ENCODE measurements around the gene RNF223. TPM values are rescaled to one million over a fixed set of nuclear protein-coding genes. Genes with fewer than 3 reads are reported as not detected.

RNF223 gene
- total RNA-seq, 1 donor from 2014 or later: not detected

DNA sequence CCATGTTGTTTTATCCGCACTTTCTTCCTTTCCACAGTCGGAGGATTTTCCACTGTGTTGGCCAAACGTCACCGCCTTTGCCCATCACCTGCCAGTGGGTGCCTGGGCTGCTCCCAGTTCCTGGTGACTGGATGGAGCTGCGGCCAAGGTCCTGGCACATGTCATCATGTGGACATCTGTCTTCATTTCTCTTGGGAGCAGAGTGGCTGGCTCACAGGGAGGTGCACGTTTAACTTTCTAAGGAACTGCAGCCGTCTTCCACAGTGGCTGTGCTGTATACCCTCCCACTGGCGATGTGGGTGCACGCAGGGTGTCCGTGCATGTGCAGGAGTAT, 19.5 kb upstream of the RNF223 start:
- no peak overlapping the region for H3K27ac ChIP-seq (replicated peaks)
- intact Hi-C loops (cut with micrococcal nuclease): no loop called here
- H3K4me1 ChIP-seq: no peaks in the 10 kb centered on the region
- no peaks in the 10 kb centered on the region for H3K27me3 ChIP-seq (ENCODE audit: low read depth)
- H3K9me3 ChIP-seq (replicated peaks): no peaks in the 10 kb centered on the region
- DNase-seq: no peak
- H3K4me3 ChIP-seq: no peak overlapping the region
- TF ChIP-seq, protein P1, sequence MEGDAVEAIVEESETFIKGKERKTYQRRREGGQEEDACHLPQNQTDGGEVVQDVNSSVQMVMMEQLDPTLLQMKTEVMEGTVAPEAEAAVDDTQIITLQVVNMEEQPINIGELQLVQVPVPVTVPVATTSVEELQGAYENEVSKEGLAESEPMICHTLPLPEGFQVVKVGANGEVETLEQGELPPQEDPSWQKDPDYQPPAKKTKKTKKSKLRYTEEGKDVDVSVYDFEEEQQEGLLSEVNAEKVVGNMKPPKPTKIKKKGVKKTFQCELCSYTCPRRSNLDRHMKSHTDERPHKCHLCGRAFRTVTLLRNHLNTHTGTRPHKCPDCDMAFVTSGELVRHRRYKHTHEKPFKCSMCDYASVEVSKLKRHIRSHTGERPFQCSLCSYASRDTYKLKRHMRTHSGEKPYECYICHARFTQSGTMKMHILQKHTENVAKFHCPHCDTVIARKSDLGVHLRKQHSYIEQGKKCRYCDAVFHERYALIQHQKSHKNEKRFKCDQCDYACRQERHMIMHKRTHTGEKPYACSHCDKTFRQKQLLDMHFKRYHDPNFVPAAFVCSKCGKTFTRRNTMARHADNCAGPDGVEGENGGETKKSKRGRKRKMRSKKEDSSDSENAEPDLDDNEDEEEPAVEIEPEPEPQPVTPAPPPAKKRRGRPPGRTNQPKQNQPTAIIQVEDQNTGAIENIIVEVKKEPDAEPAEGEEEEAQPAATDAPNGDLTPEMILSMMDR (IDR thresholded peaks at IDR 0.05; ENCODE audit: borderline replicate concordance): no peak
- no peaks in the 10 kb centered on the region for H3K36me3 ChIP-seq

DNA sequence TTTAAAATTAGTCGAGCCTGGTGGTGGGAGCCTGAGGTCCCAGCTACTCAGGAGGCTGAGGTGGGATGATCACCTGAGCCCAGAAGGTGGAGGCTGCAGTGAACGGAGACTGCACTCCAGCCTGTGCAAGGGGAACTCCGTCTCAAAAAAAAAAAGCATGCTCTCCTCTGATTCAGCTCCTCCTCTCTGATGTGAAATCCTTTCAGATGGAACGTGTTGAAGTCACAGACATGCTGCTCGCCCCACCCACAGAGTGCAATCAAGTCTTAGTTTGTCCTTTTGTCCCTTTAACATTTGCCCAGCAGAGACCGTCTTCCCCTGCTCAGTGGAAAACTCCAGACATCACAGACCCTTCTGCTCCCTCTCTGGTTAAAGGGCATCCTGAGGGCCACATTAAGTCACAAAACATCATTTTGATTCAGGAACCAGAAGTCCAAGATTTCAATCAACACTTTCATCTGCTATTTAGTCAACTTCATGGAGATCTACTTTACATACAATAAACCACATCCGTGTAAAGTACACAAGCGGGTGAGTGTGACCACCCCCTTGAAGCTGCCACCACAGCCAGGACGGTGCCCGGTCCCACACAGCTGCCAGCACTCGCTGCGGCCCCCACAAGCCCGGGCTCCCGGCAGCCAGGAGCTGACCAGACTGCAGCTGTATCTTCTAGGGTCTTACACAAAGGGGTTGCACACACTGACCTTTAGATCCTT, 18.9 kb upstream of the RNF223 start:
- Histone ChIP-seq H3K4me3 (no peak overlapping the region), H3K9me3 (replicated peaks) (no peaks in the 10 kb centered on the region), H3K27ac (replicated peaks) (no peak overlapping the region), H3K4me1 (no peaks in the 10 kb centered on the region), H3K36me3 (no peaks in the 10 kb centered on the region), H3K27me3 (ENCODE audit: low read depth) (no peaks in the 10 kb centered on the region)
- DNase-seq: no peak
- intact Hi-C loops (cut with micrococcal nuclease): no loop called here
- TF ChIP-seq, protein P1 (IDR thresholded peaks at IDR 0.05; ENCODE audit: borderline replicate concordance): no peak

DNA sequence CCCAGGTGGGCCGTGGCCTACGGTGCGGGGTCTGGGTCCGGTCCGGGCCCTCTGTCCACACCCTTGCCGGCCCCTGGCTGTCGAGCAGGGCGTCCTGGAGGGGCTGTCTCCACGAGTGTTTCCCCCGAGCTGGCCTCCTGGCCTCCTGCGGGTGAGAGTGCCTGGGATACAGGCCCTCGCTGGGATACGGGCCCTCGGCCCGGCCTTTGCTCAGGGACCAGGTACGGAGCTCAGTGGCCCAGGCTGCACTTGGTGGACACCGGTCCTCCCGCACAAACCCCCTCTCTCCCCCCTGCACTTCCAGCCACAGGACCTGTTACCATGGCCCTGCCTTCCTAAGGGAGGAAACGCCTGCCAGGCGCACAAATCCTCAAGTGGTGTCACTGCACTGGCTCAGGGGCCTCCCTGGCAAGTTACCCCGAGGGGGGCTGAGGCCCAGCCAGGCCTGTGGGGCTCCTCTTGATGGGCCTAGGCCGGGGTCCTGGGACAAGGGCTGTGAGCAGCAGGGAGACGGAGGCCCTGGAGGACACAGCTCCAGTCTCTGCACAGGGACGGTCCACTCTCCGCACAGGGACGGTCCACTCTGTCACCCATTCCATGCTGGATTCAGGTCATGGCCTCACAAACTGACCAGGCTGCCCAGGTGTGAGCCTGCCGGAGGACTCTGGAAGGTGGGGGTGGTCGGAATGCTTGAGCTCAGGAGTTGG, 18.2 kb upstream of the RNF223 start:
- intact Hi-C loops (cut with micrococcal nuclease): no loop called here
- TF ChIP-seq, protein P1 (IDR thresholded peaks at IDR 0.05; ENCODE audit: borderline replicate concordance): no peak
- Histone ChIP-seq H3K4me3 (no peak overlapping the region), H3K4me1 (no peaks in the 10 kb centered on the region), H3K27ac (replicated peaks) (no peak overlapping the region), H3K36me3 (no peaks in the 10 kb centered on the region), H3K9me3 (replicated peaks) (no peaks in the 10 kb centered on the region), H3K27me3 (ENCODE audit: low read depth) (no peaks in the 10 kb centered on the region)
- DNase-seq: peak; percentile 11

DNA sequence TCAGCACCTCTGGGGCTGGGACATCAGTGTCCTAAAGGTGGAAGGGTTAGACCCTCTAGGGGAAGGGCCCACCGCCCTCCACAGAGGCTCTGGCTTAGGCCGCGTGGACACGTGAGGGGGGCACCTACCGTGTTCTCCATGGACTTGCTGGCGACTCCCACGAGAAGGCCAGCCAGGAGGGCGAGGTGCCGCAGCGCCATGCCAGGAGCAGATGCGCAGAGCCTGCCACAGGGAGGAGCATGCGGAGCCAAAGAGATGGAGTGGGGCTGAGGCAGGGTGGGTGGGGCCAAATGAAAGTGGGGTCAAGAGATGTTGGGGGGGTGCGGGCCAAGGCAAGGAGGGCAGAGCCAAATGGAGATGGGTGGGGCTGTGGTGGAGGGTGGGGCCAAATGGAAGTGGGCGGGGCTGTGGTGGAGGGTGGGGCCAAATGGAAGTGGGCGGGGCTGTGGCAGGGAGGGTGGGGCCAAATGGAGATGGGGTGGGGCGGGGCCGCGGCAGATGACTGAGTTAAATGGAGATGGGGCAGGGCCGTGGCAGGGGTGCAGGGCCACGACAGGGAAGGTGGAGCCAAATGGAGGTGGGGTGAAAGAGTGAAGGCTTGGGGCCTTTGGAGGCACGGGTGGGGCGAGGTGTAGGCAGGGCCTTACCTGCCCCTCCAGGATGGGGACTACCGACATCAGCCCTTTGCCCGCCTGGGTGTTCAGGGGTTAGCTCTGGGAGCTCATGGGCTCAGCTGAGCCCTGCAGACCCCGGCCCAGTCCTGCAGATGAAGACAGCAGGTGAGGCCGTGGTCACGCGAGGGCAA, 17.4 kb upstream of the RNF223 start:
- DNase-seq: peak; percentile 9
- Histone ChIP-seq H3K27me3 (ENCODE audit: low read depth) (no peaks in the 10 kb centered on the region), H3K27ac (replicated peaks) (no peak overlapping the region), H3K4me1 (no peaks in the 10 kb centered on the region), H3K4me3 (no peak overlapping the region), H3K9me3 (replicated peaks) (no peaks in the 10 kb centered on the region), H3K36me3 (no peaks in the 10 kb centered on the region)
- intact Hi-C loops (cut with micrococcal nuclease): no loop called here
- TF ChIP-seq, protein P1 (IDR thresholded peaks at IDR 0.05; ENCODE audit: borderline replicate concordance): no peak

DNA sequence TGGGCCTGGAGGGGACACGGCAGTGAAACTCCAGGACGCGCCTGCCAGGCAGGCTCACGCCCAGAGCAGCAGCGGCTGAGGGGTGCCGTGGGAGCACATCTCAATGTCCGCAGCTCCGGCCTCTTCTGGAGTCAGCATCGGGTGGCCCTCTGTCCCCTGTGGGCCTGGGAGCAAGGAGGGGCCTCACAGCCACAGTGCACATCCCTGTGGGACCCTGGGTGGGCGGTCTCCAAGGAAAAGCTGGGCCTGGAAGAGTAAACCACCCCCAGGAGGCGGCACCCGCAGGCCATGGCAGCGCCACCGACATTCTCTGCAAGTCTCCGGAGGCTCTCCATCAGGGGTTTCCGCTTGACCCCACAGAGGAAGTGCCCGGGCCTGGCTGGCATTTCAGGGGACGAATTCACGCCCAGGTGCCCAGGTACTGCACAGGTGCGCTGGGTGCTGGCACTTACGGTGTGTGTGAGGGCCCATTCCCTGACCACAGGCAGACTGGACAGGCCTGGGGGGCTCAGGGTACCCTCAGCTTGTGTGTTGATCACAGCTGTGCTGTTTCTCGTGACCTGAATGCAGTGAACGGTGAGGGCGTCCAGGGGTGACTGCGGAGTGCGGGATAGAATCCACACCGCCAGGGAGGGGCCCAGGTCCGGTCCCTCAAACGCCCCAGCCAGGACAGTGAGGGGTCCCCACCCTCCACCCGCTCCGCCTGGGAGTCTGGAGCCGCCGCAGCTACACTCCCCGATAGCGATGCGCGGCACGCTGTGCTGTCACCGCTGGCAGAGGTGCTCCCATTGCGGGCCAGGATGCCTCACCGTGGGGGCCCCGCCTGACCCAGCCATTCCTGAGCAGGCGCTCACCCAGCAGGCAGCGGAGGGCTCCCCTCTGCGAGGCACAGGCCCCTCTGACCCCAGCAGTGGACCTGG, 16.6 kb upstream of the RNF223 start:
- TF ChIP-seq, protein P1 (IDR thresholded peaks at IDR 0.05; ENCODE audit: borderline replicate concordance): no peak
- Histone ChIP-seq H3K9me3 (replicated peaks) (no peaks in the 10 kb centered on the region), H3K27ac (replicated peaks) (no peak overlapping the region), H3K27me3 (ENCODE audit: low read depth) (no peaks in the 10 kb centered on the region), H3K4me3 (no peak overlapping the region), H3K4me1 (no peaks in the 10 kb centered on the region), H3K36me3 (no peaks in the 10 kb centered on the region)
- DNase-seq: peak; percentile 13
- intact Hi-C loops (cut with micrococcal nuclease): no loop called here
